ENCODE measurements around the gene HAO2.
"Not testable (repeated sequence)": the region's sequence is repeated elsewhere in the genome, so short reads cannot be mapped to it uniquely, and the experiment has no call there.

The HAO2 gene

GRCh38 chr1:119368554-119368953 is at the start of gene HAO2:
Gene HAO2, plus strand, starts transcription at chr1:119368785. Its CDS starts 12,301 bp downstream, at chr1:119381086.
- DNase-seq: no peak

GRCh38 chr1:119320100-119320499 is 48.5 kb upstream of the HAO2 start:
- no peak for DNase-seq

- DNase-seq: no peak
These were observed 46.7 kb upstream of the HAO2 start for GRCh38 chr1:119321666-119322419.

GRCh38 chr1:119323216-119323982 is 45.2 kb upstream of the HAO2 start:
- DNase-seq: no peak

- no peak for DNase-seq
These were observed 44.4 kb upstream of the HAO2 start for GRCh38 chr1:119324198-119324597.

- no peak for DNase-seq
These were observed 42.3 kb upstream of the HAO2 start for GRCh38 chr1:119326251-119326650.

- no peak for DNase-seq
These were observed 41.5 kb upstream of the HAO2 start for GRCh38 chr1:119327094-119327449.

- peak; percentile 86 for DNase-seq
These were observed 41.0 kb upstream of the HAO2 start for GRCh38 chr1:119327450-119328155.

- no peak for DNase-seq
These were observed 38.8 kb upstream of the HAO2 start for GRCh38 chr1:119329541-119330461.

GRCh38 chr1:119330466-119331189 is 38.0 kb upstream of the HAO2 start:
- DNase-seq: no peak

- DNase-seq: no peak
These were observed 37.4 kb upstream of the HAO2 start for GRCh38 chr1:119331190-119331515.

GRCh38 chr1:119331915-119332314 is 36.7 kb upstream of the HAO2 start:
- no peak for DNase-seq

GRCh38 chr1:119332622-119333021 is 36.0 kb upstream of the HAO2 start:
- DNase-seq: no peak

GRCh38 chr1:119333163-119333896 is 35.3 kb upstream of the HAO2 start:
- no peak for DNase-seq

GRCh38 chr1:119333897-119334250 is 34.7 kb upstream of the HAO2 start:
- not testable (repeated sequence) for DNase-seq

GRCh38 chr1:119336848-119337247 is 31.7 kb upstream of the HAO2 start:
- no peak for DNase-seq

GRCh38 chr1:119338004-119338403 is 30.6 kb upstream of the HAO2 start:
- no peak for DNase-seq

GRCh38 chr1:119338757-119339156 is 29.8 kb upstream of the HAO2 start:
- no peak for DNase-seq

- no peak for DNase-seq
These were observed 27.7 kb upstream of the HAO2 start for GRCh38 chr1:119340861-119341261.

GRCh38 chr1:119341372-119341947 is 27.1 kb upstream of the HAO2 start:
- DNase-seq: no peak

GRCh38 chr1:119345398-119345797 is 23.2 kb upstream of the HAO2 start:
- DNase-seq: no peak
